AML-193 (cell line): ENCODE results near the gene RRAS.
"Not testable (repeated sequence)": the region's sequence is repeated elsewhere in the genome, so short reads cannot be mapped to it uniquely, and the experiment has no call there.

Source experiments
- DNase-seq, 2 experiments: peaks; one replicate each; lab custom pipeline; 2025; lab: John Stamatoyannopoulos, UW

The RRAS gene

DNA sequence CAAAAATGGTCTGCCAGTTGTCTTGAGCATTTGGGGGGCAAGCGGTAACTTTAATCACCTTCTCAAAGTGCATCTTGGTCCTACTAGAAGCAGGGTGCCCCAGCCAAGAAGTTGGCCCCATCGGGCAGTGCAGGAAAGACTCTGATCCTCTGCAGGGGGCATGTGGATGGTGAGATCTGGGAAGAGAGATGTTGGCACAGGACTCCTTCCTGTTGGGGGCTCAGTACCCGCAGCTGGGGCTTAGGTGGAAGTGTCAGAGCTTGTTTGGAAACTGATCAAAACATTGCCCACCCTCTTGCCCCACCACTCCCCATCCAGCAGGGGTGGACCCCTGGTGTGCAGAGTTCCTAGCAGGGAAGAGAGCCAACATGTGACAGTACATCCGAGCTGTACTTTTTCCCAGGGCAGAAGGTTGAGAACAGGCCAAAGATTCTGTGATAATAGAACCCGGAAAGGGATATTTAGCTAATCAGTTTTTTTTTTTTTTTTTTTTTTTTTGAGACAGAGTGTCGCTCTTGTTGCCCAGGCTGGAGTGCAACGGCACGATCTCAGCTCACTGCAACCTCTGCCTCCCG is 8.8 kb downstream of the RRAS start:
- no peak for DNase-seq

DNA sequence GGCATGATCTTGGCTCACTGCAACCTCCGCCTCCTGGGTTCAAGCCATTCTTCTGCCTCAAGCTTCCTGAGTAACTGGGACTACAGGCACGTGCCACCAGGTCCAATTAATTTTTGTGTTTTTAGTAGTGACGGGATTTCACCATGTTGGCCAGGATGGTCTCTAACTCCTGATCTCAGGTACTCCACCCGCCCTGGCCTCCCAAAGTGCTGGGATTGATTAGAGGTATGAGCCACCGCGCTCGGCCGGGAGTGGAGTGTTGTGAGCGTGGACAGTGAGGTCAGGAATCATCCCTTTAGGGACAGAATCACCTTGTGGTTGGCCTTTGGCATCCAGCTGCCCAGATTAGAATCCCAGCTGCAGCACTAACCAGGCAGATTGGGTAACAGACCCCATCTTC is 10.3 kb downstream of the RRAS start:
- no peak for DNase-seq

DNA sequence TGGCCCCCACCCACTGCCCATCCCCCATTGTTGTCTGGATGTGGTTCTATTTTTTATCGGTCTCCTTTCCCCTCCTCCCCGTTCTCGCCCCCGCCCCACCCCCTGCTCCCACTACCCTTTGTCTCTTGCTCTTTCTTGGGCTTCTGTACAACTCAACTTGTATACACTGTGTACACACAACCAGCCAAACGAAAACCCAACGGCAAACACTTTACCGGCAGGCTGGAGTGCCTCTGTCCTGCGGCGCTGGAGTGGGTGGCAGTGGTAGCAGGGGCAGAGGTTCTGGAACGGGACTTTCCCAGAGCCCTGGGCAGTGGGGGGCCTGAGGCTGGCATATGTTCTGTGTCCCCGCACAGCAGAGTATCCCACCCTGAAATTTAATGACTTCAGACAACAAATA is 13.7 kb downstream of the RRAS start:
- no peak for DNase-seq

- no peak for DNase-seq
Measured at GRCh38 chr19:49624967-49625910, 14.7 kb downstream of the RRAS start.

DNA sequence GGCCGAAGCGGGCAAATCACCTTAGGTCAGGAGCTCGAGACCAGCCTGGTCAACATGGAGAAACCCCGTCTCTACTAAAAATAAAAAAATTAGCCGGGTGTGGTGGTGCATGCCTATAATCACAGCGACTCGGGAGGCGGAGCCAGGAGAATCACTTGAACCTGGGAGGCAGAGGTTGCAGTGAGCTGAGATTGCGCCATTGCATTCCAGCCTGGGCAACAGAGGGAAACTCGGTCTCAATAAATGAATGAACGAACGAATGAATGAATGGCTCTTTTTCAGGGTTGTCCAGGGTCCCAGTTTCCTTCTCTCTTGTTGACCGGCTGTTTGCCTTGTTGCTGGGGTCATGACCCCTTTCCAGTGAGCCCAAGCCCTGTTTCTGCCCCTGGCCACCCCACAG is 22.1 kb downstream of the RRAS start:
- not testable (repeated sequence) for DNase-seq

DNA sequence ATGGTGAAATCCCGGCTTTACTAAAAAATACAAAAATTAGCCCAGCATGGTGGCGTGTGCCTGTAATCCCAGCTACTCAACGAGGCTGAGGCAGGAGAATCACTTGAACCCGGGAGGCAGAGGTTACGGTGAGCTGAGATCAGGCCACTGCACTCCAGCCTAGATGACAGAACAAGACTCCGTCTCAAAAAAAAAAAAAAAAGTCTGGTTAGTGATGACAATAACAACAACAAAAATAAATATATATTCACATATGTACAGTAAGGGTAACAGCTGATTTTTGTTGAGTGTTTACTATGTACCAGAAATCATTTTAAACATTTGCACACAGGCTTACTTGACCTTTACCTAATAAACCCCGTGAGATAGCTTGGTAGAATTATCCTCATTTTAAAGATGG is 23.0 kb downstream of the RRAS start:
- no peak for DNase-seq

DNA sequence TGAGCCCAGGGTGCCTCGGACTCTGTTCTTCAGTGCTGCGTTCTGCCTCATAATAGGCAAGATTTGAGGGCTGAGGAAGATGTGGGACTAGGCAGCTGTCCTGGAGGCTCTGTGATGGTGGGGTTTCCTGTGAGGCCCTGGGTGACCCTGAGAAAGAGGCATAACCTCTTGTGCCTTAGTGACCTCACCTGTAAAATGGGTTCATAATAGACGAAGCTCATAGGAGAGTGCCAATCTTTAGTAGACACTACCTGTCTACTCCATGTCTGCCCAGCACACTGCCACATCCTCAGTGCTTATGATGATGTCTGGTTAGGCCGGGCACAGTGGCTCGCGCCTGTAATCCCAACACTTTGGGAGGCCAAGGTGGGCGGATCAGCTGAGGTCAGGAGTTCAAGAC is 23.4 kb downstream of the RRAS start:
- no peak for DNase-seq

DNA sequence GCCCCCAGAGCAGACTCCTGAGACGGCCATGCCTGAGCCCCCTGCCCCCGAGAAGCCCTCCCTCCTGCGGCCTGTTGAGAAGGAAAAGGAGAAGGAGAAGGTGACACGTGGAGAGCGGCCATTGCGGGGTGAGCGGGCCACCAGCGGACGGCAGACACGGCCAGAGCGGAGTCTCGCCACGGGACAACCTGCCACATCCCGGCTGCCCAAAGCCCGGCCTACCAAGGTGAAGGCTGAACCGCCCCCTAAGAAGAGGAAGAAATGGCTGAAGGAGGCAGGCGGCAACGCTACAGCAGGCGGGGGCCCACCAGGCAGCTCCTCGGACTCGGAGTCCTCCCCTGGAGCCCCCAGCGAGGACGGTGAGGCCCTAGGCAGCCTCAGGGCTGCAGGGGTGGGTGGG is 24.1 kb downstream of the RRAS start:
- DNase-seq = no peak

DNA sequence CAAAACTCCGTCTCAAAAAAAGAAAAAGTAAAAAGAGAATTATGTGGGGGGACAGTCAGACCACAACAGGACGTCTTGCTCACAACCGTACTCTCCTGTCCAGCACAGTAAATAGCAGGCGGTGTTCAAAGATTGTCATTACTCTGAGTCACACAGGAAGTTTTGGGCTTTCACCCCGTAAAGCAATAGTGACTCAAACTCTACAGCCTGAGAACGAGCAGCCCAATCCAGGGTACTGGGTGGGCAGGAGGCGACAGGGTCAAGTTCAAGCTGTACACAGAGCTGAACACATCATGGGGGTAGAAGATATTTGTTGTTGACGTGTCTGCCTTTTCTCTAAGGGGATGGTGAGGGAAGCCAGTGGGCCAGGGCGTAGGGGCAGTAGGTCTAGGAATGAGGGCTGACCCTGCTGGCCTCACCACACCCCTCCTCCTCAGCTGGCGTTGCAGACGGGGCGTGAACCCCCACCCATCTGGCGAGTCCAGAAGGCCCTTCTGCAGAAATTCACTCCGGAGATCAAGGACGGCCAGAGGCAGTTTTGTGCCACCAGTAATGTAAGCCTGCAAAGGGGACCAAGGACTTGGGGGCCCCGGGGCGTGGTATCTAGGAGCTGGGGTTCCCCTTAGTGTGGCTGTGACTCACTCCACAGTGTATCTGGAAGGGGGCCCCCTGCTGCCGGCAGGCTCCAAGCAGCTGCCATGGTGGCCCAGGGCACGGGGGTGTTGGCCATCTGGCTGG is 25.7 kb downstream of the RRAS start:
- DNase-seq = no peak

DNA sequence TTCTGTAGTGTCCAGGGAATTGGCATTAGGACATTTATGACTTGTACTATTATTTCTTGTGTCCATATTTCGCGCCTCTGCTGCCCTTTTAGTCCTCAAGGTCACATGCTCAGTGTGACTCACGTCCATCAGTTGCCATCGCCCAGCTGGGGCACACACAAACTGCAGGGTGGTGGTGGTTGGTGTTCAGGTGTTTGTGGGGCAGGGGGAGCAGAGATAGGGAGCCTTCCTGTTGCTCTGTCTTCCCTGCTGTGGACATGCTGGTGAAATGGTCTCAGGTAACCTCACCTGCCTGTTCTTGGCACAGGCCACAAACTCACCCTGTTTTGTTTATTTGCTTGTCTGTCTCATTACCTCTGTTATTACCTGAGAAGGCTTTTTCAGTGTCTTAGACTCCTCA is 26.6 kb downstream of the RRAS start:
- DNase-seq = no peak

- no peak for DNase-seq
Measured at GRCh38 chr19:49609499-49610092, 30.3 kb downstream of the RRAS start.

- DNase-seq = no peak
Measured at GRCh38 chr19:49605605-49606004, 34.3 kb downstream of the RRAS start.

DNA sequence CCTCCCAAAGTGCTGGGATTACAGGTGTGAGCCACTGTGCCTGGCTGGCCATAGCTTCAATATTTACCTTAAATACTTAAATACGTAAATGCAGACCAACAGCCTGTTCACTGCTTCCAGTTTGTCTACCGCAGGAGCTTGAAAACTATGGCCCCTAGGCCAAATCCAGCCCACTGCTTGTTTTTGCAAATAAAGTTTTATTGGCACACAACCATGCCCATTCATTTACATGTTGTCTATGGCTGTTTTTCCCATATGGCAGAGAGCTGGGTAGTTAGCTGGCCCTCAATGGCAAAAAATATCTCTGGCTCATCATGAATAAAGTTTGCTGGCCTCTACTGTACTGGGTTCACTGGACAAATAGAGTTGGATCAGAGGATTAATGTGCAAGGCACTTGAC is 37.1 kb downstream of the RRAS start:
- DNase-seq = no peak

DNA sequence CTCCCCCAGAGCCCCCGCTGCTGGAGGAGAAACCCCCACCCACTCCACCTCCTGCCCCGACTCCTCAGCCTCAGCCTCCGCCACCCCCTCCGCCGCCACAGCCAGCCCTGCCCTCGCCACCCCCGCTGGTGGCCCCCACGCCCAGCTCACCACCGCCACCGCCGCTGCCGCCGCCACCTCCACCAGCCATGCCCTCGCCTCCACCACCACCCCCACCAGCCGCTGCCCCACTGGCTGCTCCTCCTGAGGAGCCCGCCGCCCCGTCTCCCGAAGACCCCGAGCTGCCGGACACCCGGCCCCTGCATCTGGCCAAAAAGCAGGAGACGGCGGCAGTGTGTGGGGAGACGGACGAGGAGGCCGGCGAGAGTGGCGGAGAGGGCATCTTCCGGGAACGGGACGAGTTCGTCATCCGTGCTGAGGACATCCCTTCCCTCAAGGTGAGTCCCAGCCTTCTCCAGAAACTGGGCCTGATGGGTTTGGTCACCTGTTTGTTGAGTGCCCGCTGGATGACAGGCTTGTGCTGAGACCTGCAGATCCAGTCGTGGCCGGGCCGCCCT is 38.4 kb downstream of the RRAS start:
- no peak for DNase-seq

- DNase-seq = no peak
Measured at GRCh38 chr19:49599378-49600295, 40.3 kb downstream of the RRAS start.

- no peak for DNase-seq
Measured at GRCh38 chr19:49597703-49597974, 42.3 kb downstream of the RRAS start.

GRCh38 chr19:49596954-49597702 is 42.8 kb downstream of the RRAS start:
- no peak for DNase-seq

GRCh38 chr19:49596407-49596806 is 43.5 kb downstream of the RRAS start:
- DNase-seq = no peak

DNA sequence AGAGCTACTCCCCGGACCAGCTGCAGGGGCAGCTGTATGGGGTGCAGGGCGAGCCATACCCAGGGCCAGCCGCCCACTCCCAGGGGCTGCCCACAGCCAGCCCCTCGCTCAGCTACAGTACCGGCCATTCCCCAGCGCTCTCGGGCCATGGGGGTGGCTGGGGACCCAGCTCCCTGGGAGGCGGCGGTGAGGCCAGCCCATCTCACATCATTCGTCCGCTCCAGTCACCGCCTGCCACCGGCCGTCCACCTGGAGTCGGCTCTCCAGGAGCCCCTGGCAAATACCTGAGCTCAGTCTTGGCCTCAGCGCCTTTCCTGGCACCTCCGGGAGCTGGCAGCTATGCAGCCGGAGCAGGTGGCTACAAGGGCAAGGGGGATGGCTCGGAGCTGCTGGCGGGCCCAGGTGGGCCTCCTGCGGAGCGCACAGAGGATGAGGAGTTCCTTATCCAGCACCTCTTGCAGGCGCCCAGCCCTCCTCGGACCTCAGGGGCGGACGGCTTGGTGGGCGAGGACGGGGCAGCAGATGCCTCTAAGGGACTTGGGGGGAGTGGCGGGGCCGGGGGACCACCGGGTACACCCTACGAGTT is 44.0 kb downstream of the RRAS start:
- DNase-seq = no peak
